ENCODE data around the gene TADA2B. TPM values are rescaled to one million over a fixed set of nuclear protein-coding genes. Genes with fewer than 3 reads are reported as not detected.

TADA2B gene
- total and polyA plus RNA-seq, 10 of the 15 experiments (the other 5 are each of a cell fraction or from before 2014, with no cell fraction given): 0.66 to 12.0 (median 5.6) TPM

DNA sequence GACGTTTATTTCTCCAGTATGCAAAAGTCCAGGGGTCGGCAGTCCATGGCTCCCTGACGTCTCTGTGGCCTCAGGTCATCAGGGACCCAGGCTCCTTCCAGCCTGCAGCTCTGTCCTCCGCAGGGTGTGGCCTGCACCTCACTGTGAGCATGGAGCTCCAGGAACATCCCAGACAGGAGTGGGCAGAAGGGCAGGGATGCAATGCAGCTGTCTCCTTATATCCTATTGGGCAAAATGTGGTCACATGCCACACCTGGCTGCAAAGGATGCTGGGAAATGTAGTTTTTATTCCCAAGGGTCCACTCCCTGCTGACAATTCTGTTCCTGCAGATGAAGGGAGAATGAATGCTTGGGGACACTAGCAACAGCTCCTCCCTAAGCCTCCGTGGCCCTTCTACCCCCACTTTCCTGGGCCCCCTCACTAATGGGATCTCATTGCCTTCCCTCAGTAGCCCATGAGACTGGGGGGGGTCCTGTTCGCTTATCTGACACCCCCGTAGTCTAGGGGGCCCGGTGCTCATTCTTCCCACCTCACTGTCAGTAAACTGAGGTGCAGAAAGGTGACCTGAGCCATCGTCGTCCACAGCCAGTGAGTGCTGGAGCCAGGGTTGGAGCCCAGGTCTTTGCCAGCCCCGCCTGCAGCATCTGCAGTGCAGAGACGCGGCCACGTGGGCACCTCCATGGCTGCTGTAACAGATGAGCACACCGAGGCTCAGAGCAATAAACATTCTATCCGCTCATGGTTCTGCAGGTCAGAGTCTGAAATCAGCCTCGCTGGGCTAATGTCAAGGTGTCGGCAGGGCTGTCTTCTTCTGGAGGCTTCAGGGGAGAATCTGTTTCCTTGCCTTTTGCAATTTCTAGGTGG lies 30.6 kb downstream of the TADA2B start:
- DNase-seq (ENCODE audit: low read depth, low spot score) (no peak), ATAC-seq (peak; percentile 46; the same call in 2 of the 3 replicates), FAIRE-seq (no peak)
- peak; percentile 79 for TF ChIP-seq SIX5 (IDR thresholded peaks at IDR 0.05; ENCODE audit: low read depth, low read length, severe bottlenecking)
- TF ChIP-seq, protein P1, sequence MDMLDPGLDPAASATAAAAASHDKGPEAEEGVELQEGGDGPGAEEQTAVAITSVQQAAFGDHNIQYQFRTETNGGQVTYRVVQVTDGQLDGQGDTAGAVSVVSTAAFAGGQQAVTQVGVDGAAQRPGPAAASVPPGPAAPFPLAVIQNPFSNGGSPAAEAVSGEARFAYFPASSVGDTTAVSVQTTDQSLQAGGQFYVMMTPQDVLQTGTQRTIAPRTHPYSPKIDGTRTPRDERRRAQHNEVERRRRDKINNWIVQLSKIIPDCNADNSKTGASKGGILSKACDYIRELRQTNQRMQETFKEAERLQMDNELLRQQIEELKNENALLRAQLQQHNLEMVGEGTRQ (IDR thresholded peaks at IDR 0.05; ENCODE audit: borderline replicate concordance, low read depth, low read length): peak; percentile 82
- TF ChIP-seq, protein P2, sequence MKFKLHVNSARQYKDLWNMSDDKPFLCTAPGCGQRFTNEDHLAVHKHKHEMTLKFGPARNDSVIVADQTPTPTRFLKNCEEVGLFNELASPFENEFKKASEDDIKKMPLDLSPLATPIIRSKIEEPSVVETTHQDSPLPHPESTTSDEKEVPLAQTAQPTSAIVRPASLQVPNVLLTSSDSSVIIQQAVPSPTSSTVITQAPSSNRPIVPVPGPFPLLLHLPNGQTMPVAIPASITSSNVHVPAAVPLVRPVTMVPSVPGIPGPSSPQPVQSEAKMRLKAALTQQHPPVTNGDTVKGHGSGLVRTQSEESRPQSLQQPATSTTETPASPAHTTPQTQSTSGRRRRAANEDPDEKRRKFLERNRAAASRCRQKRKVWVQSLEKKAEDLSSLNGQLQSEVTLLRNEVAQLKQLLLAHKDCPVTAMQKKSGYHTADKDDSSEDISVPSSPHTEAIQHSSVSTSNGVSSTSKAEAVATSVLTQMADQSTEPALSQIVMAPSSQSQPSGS (IDR thresholded peaks at IDR 0.05; ENCODE audit: low read length): no peak
- TF ChIP-seq RAD51 (IDR thresholded peaks at IDR 0.05): peak; percentile 80
- TF ChIP-seq BCL11A (IDR thresholded peaks at IDR 0.05; ENCODE audit: low read depth, low read length): no peak
- TF ChIP-seq, protein P3, sequence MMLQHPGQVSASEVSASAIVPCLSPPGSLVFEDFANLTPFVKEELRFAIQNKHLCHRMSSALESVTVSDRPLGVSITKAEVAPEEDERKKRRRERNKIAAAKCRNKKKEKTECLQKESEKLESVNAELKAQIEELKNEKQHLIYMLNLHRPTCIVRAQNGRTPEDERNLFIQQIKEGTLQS (IDR thresholded peaks at IDR 0.05; ENCODE audit: borderline replicate concordance, extremely low read depth, low read depth, low read length): peak; percentile 79; the same call in 1 of the 2 replicates
- TF ChIP-seq, protein P4, sequence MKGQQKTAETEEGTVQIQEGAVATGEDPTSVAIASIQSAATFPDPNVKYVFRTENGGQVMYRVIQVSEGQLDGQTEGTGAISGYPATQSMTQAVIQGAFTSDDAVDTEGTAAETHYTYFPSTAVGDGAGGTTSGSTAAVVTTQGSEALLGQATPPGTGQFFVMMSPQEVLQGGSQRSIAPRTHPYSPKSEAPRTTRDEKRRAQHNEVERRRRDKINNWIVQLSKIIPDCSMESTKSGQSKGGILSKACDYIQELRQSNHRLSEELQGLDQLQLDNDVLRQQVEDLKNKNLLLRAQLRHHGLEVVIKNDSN (IDR thresholded peaks at IDR 0.05; ENCODE audit: borderline replicate concordance, extremely low read length, insufficient read depth, low read depth, low read length): peak; percentile 90
- TF ChIP-seq MEF2B (IDR thresholded peaks at IDR 0.05; ENCODE audit: partially characterized antibody, poor library complexity, severe bottlenecking): peak; percentile 16
- TF ChIP-seq NFYB (IDR thresholded peaks at IDR 0.05; ENCODE audit: insufficient read depth, low read depth, low read length): peak; percentile 83
- no peak for TF ChIP-seq FOXM1 (IDR thresholded peaks at IDR 0.05; ENCODE audit: low read depth, low read length)
- no peak for TF ChIP-seq RUNX3 (IDR thresholded peaks at IDR 0.05; ENCODE audit: low read length)
- peak; percentile 83 for TF ChIP-seq HCFC1 (IDR thresholded peaks at IDR 0.05; ENCODE audit: low read length)
- no peak for TF ChIP-seq NFIC (IDR thresholded peaks at IDR 0.05; ENCODE audit: low read depth, low read length)
- TF ChIP-seq CHD2 (IDR thresholded peaks at IDR 0.05; ENCODE audit: borderline replicate concordance, low read depth, low read length): no peak
- no TSS peak for BruUV-seq (replicated peaks)
- intact Hi-C loops (cut with micrococcal nuclease; ENCODE audit: unreplicated experiment): loop anchor here (5.0 kb wide), 2 partner anchors 86 to 181 kb away; no protein-coding TSS in a partner anchor
- Histone ChIP-seq H4K20me1 (ENCODE audit: control insufficient read depth, insufficient read depth) (no peaks in the 10 kb centered on the region), H2AFZ (ENCODE audit: control insufficient read depth, low read depth, low read length) (no peak overlapping the region), H3K79me2 (ENCODE audit: control insufficient read depth, insufficient read depth, low read length) (no peaks in the 10 kb centered on the region), H3K4me1 (ENCODE audit: control insufficient read depth, insufficient read depth, low read length) (peaks cover 7% of the 10 kb centered on the region), H3K9me3 (replicated peaks; ENCODE audit: control insufficient read depth, insufficient read depth, low read length) (no peaks in the 10 kb centered on the region), H3K36me3 (ENCODE audit: control insufficient read depth in 2 of 2, insufficient read depth in 2 of 2, low read length in 1 of 2) (no peaks in the 10 kb centered on the region), H3K27ac (ENCODE audit: control insufficient read depth, insufficient read depth) (no peak overlapping the region), H3K27me3 (replicated peaks in 1 of 2; ENCODE audit: control insufficient read depth in 2 of 2, insufficient read depth in 2 of 2, low read length in 1 of 2) (no peaks in the 10 kb centered on the region; a peak in 1 of 4 replicates), H3K9ac (ENCODE audit: control insufficient read depth, insufficient read depth, low read length) (no peak overlapping the region), H3K4me3 (no peak overlapping the region), H3K4me2 (ENCODE audit: control insufficient read depth, insufficient read depth) (no peak overlapping the region)
- POLR2A ChIA-PET: no interaction called here
- RAD21 ChIA-PET (ENCODE audit: unreplicated experiment): no interaction called here
- in situ Hi-C loops (cut with MboI): loop anchor here (5.0 kb wide), 2 partner anchors 166 to 351 kb away; partner anchors contain the start of gene TBC1D14
- SMC1A ChIA-PET (ENCODE audit: uncharacterized antibody, unreplicated experiment): no interaction called here
- 68% methylated on average over 18 of the region's 18 CpGs for WGBS (ENCODE audit: insufficient coverage, insufficient replicate concordance, low lambda C conversion rate, missing lambda C conversion rate)
- CTCF ChIA-PET: interaction anchor here (1.0 to 11.2 kb wide), 4 partner anchors 29 to 357 kb away, joined by 3 to 210 read pairs (median 4); partner anchors contain the start of gene TADA2B

Data from GM12878 (cell line).